HG03354 (cell line): ENCODE data around the gene TAC3.
A peak's percentile ranks its signal among the peaks of the same experiment; 100 is the strongest.
"Not testable (repeated sequence)": the region's sequence is repeated elsewhere in the genome, so short reads cannot be mapped to it uniquely, and the experiment has no call there.

Source experiments
- ATAC-seq: cut with Tn5 transposase; IDR thresholded peaks from one replicate; pipeline ENCODE4 v1.9.1; 2021; ENCODE audit warnings: mild to moderate bottlenecking; ENCODE audit not compliant: unreplicated experiment, poor library complexity, severe bottlenecking

TAC3 gene

DNA sequence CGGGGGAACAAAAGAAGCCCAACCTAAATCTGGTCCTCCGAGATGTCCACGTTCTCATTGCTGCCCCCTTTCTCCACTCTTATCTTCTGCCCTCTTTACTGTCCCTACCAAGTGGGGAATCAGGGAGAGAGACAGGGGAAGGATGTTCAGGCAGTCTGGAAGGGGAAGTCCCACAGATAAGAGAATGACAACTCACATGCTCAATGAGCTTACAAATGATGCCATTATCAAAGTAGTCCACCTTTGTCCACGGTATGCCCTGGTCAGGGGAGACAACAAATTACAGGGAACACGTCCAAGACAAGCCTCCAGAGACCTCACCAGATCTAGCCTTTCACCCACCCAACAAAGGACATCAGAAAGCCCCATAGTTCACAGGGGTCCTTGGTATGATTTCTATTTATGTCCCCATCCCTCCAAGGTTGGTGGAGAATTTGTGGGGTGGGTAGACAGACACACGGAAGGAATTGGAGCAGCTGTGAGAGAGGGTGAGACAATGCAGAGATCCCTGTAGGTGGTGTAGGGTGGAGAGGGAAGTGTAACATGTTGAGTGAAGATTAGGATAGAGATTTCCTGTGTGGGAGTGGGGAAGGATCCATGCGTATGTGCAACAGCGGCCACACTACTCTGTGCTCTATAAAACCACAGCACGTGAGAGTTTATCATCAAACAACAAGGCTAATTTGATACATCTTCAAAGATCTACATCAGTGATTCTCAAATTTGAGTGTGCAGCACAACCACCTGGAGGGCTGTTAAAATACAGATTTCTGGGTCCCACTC, 22.9 kb upstream of the TAC3 start:
- ATAC-seq, result no peak

DNA sequence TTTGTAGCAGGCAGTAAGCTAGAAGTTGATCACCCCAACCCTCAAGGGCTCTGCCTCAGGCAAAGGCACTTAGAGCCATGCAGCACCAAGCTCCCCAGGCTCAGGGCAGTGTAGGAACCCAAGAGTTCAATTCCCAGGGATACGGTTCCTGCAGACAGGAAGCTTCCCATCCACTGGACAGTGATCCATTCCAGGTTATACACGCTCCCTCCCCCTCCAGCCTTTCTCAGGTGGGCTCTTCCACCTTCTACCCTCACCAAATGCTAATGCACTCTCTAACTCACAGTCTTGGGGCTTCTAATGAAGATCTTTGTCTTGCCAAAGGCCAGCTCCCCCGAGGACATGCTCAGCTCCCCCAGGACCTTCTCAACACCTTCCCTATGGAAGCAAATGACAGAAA, 20.9 kb upstream of the TAC3 start:
- no peak for ATAC-seq

DNA sequence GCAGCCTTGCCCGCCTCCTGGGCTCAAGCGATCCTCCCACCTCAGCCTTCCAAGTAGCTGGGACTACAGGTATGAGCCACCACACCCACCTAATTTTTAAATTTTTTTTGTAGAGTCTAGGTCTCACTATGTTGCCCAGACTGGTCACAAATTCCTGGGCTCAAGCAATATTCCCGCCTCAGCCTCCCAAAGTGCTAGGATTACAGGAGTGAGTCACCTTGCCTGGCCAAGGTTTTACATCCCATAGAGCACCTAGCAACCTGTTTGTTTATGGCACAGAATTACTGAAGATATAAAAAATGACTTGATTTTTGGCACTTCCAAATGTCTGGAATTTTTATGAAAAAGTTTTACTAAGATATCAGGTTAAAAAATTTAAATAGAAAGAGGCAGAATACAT, 17.1 kb upstream of the TAC3 start:
- ATAC-seq, result no peak

DNA sequence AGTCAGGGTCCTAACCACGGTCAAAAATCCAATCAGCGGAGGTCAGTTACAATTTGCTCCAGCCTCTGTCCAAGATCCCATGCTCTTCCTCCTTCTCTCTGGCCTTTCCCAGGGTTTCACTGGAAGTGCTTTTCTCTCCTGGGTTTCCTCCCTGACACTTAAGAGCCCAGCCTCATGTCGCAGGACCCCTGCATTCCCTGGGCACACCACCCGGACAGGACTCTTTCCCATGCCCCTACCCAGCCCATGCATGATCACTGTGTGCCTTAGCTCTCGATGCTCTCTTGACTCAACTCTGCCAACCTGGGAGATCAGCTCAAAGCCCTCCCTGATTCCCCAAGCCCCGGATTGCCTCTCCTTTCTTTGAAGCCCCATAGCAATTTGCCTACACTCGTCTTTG, 15.5 kb upstream of the TAC3 start:
- no peak for ATAC-seq

DNA sequence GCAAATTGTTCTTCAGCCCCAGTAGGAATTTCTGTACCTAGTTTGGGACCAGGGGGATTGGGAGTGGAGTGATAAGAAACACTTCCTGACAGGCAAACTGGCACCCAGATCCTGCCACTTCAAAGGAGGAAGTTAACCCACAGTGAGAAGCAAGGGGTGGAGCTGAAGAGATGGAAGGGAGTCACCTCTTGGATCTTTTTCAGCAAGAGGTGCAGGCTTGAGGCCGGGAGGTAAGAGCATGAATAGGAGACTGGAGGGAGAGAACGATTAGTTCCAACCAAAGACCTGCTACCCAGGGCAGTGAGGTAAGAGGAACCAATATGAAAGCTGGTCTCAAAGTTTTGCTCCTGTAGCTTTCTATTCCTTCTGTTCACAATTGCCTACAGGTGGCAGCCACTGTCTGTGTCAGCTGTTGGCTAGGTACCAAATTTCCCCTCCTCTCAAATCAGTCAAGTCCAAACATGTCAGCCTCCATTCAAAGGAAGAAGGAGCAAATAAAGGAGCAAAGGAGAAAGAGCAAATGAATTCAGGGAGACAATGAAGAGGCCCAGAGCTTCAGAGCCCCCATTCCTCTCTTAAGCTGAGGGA, 14.9 kb upstream of the TAC3 start:
- ATAC-seq, result no peak

DNA sequence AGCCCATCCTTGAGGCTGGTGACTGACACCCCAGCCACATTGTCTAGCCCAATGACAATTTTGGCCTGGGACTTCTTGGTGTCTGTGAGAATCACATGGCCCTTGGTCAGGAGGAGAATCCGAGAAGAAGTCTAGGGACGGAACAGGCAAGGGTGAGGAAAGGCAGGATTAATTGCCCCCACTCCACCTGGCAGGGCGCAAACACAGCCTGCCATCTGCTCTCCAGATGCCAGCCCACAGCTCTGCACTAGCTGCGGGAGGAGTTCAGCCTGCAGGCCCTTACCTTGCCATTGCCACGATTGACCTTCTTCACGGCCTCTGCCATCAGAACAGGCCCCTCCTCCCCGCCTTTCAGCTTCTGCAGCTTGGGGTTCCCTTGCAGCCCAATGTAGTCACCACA, 13.1 kb upstream of the TAC3 start:
- ATAC-seq, result no peak

DNA sequence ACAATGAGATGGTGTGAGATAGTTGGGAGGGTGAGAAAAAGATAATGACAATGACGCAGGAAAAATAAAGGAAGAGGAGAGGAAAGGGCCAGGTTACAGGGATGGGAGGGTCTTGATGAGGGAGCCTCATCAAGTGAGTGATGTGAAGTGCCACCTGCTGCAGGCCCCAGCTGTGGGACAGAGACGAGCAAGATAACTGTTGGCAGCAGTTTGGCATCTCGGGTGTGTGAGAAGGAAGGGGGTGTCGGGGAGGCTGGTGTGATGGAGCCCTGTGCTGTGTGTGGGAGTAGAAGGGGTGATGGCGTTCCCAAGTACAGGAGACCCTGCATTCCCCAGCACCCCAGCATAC, 11.4 kb upstream of the TAC3 start:
- ATAC-seq, result no peak

DNA sequence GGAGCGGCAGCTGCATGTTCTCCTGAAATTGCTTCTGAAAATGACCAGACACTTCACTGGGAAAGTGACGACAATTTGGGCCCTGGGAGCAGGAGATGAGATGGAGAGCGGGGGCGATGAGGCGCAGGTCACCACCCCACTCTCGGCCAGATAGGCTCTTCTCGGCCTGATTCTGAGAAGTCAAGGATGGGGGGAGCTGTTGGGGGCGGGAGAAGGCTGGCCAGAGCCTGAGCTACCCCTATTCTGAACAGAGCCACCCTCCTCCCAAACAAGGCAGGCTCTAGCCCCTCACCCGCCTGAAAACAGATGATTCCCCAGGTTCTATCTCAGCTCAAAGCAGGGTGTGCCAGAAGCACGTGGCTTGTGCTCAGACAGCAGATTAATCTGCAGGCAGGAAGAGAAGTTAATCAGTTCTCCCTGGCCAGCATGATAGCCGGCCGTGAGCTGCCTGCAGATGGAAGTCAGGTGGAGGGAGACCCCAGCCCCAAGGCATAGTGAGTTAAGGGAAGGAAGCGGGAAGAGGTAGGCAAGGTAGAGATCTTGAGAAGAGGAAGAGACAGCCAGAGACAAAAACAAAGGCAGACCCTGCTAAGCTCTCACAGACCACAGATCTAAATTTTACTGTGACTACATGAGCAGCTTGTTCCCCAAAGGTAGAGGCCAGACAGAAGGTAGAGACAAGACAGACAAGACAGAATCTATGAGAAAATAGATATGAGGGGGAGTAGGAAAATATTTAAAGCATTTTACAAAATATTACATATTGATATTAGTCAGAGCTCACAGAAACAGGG, 10.9 kb upstream of the TAC3 start:
- ATAC-seq, result no peak

DNA sequence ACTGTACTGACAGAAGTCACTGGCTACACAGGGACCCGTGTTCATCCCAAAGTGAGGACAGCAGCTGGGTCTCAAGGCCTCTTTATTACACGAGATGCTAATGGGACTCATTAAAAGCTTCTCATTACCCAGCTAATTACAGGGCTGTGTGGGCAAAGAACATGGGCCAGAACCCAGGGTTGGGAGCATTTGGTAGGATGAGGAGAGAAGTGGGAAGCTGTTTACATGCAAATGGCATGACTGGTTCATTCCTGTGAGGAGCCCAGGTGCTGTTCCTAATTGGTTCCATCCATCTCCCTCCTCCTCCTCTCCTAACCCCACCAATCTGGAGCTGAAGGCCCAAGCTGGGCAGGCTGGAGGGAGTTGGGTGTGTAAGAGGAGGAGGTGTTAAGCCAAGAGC, 8.9 kb upstream of the TAC3 start:
- ATAC-seq, result no peak

DNA sequence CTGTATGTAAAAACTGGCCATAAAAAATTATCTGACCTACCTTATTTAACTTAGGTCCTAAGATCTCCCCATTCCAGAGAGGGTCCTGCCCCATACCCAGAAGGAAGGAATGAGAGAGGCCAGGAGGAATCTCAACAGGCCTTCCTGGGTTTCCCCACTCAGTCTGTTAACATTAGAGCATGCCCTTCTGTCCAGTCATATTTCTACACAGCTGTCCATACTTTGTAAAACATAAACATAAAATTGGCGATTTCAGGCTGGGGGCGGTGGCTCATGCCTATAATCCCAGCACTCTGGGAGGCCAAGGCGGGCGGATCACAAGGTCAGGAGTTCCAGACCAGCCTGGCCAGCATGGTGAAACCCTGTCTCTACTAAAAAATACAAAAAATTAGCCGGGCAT, 6.0 kb upstream of the TAC3 start:
- not testable (repeated sequence) for ATAC-seq

DNA sequence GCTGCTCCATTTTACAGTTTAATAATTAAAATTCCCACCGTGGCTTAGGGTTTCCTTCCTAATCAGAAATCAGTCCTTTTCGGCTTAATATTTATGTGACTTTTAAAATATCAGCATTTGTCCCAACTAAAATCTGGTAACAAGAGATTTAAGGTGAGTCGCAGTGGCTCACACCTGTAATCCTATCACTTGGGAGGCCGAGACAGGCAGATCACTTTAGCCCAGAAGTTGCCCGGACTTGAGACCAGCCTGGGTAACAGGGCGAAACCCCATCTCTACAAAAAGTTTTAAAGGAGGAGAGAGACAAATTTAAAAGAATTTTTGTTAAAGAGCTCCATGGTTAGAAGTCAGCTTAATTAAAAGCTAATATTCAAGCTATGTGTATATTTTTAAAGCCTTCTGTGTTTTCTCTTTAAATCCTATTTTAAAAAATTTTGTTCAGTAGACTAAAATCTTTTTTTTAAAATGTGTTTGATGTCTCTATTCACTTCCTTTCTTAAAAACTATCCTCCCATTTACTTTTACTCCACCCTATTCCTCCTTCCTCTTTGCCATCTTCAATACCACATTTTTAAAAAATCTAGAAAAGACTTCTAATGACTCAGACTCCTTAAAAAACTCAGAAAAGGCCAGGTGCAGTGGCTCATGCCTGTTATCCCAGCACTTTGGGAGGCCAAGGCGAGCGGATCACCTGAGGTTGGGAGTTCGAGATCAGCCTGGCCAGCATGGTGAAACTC, 3.8 kb upstream of the TAC3 start:
- ATAC-seq, result no peak

DNA sequence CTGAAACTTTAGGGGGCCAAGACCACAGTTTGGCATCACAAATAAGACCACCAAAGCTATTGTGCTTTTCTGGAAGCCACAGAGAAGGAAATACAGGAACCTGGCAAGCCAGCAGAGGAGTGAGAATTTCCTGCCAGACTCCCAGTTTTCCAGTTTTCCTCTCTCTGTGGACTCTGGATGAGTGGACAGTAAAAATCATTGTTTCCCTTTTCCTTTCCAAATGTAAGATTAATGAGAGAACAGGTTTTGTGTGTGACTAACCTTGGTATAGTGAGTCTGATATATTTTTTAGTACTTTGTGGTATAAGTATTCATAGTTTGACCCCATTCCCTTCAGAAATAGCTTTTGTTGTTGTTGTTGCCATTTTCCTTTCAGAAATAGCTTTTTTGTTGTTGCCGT, 2.6 kb upstream of the TAC3 start:
- ATAC-seq, result no peak

DNA sequence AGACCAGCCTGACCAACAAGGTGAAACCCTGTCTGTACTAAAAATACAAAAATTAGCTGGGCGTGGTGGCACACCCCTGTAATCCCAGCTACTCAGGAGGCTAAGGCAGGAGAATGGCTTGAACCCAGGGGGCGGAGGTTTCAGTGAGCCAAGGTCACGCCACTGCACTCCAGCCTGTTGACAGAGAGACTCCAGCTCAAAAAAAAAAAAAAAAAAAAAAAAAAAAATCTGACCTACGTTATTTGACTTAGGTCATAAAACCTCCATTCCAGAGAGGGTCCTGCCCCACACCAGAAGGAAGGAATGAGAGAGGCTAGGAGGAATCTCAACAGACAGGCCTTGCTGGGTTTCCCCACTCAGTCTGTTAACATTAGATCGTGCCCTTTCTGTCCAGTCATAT, 2.0 kb upstream of the TAC3 start:
- not testable (repeated sequence) for ATAC-seq

DNA sequence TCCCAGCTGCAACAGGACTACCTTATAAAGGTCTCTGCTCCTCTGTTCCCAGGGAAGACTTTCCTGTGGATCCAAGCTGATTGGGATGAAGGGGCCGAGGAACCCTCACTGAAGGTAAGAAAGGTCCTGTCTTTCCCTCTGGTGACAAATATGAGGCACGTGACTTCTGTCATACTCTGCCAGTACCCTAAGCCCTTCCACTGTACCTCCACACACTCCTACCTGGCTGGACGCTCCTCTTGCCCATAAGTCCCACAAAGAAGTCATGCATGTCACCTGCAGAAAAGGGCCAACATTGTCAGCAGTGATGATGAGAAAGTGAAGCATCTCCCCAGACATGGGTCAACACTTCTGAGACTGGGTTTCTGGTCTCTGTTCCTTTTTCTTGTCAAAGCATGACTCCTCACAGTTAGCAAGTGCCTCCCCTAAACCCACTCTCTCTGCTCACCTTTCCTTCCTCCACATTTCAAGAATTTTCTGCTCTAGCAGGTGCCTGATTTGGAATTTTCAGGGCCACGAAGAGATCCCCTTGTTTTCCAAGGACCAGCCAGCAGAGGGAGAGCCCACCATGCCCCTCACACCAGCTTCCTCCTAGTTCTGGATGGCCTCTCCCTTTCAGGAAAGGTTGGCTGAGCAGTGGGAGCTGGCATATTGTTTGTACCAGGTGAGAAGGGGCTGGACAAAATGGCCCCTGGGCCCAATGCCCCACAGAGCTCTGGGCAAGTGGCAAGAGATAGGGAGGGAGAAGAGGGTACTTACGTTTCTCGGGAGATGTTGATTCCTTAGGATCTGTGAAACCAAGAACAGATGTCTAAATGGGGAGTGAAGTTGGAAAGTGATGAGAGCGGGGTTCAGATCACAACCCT, 3.5 kb downstream of the TAC3 start:
- ATAC-seq, result peak; percentile 67

DNA sequence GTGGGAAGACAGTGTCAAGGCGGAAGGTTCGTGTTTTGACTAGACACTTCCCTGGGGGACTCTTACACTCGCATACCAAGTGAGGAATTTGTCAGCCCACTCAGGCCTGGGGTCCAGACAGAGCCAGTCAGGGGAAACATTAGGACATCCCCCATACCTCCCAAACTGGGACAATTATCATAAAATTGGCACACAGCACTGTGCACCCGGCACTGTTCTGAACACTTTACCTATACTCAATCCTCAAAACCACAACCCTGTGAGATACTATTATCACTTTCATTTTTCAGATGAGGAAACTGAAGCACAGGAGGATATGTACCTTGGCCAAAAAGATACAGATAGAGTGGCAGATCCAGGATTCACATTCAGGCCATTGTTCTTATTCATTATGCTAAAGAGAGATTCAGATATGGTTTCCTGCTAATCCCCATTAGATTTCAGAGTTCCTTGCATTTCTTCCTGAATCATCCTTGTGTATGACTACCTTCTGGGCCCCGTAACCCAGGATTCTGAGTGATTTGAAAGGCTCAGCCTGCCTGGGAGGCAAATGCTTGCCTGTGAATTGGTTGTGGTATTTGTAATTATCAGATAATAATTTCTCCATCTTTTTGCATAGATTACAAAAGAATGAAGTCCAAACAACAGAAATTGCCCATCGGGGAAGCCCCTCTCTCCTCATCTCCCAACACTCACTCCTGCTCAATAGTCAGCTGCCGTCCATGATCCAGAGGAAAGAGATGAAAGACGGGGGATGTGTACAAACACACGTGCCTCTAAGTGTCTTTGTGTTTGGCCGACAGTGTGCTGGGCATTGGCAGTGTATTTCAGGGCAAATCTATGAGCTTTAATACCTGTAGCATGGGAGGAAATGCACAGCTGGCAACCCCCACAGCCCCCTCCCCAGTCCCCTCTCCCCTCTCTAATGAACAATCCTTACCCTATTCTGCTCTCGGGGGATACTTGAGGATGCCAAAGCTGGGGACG, 4.6 kb downstream of the TAC3 start:
- no peak for ATAC-seq

DNA sequence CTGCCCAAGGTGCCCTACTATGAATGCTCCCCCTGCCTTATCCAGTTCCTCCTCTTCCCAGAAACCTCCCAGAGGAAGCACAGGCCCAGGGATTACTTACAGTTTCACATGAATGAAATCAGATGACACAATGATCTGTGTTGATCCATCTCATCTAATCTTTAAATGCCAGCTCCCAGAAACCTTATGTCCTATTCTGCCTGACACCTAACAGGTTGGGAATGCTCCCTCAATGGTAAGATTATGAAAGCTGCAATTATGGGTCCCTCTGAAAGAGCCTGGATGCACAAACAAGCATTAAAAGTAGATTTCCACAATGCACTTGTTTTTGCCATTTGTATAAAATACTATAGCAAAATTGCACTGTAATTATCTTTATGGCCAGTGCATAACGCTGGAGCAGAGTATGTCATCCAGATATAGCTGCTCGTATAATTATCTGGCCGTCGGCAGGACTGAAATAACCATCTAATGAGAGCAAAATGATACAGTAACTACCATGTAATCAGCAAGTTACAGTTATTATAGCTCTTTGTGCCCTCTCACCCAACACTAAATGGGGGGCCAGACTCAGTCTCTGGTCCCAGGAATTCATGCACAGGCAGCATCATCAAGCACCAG, 5.6 kb downstream of the TAC3 start:
- no peak for ATAC-seq

DNA sequence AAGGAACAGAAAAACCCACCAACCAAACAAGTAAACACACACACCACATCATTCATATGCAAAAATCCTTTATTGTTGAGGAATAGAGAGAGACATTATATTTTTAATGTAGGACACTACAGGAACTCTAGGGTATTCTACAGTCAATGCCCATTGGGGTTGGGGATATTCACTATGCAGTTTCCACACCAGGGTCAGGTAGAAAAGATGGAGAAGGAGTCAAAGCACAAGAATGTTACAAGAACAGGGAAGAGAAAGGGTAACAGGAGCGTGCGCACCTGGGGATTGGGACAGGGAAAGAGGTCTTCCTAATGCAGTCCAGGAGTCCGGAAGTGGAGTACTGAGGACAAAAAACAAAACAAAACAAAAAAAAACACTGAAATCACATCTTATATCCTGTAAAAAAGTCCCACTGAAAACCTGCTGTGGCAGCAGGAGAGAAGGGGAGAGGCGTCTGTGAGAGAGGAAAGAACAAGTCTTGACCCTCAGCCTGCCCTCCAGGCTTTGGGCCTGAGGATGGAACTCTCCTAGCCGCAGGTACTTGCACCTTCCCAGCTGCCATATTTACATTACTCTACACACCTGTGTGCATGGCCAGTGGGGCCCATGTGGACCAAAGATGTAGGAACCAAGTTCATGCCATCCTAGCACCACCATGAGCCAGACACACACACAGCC, 6.2 kb downstream of the TAC3 start:
- no peak for ATAC-seq
